CD8-positive, alpha-beta memory T cell (primary cell): ENCODE results near the gene DHX15. TPM values are rescaled to one million over a fixed set of nuclear protein-coding genes. Genes with fewer than 3 reads are reported as not detected.

Experiments used
- CTCF ChIA-PET: fragments of 350-600 bp; sonication (Branson Sonifier 250); formaldehyde crosslinking; loops from one replicate; lab custom pipeline; 2021; ENCODE audit warnings: antibody characterized with exemption; lab: Charles Lee
- POLR2A ChIA-PET: fragments of 350-600 bp; sonication (Branson Sonifier 250); formaldehyde crosslinking; loops from one replicate; lab custom pipeline; 2021; ENCODE audit warnings: antibody characterized with exemption; lab: Charles Lee
- DNase-seq, 5 donors: peaks; one replicate each; pipeline versions ENCODE4 v3.0.0 to v3.0.0-alpha.2; 2020 to 2022; ENCODE audit warnings: mixed read lengths in 1 of 5
- H3K27ac ChIP-seq: one replicate; pipeline ENCODE4 v1.7.0; 2013; ENCODE audit warnings: low read depth, mild to moderate bottlenecking, low read length, moderate library complexity
- H3K27me3 ChIP-seq: 2 replicates; pipeline ENCODE4 v1.7.0; 2013; ENCODE audit warnings: low read length, mild to moderate bottlenecking; ENCODE audit not compliant: insufficient read depth, poor library complexity, severe bottlenecking
- H3K36me3 ChIP-seq: 2 replicates; pipeline ENCODE4 v1.7.0; 2013; ENCODE audit warnings: mild to moderate bottlenecking, low read length, moderate library complexity; ENCODE audit not compliant: insufficient read depth
- H3K4me1 ChIP-seq: 2 replicates; pipeline ENCODE4 v1.7.0; 2013; ENCODE audit warnings: mild to moderate bottlenecking, low read length, moderate library complexity; ENCODE audit not compliant: insufficient read depth
- H3K4me3 ChIP-seq: 2 replicates; pipeline ENCODE4 v1.7.0; 2013; ENCODE audit warnings: mild to moderate bottlenecking, low read length
- H3K9me3 ChIP-seq: 2 replicates; pipeline ENCODE4 v1.7.0; 2013; ENCODE audit warnings: mild to moderate bottlenecking, low read length
- H3K27ac Mint-ChIP-seq, 8 donors: one replicate each; pipeline ENCODE4 v1.8.0; 2020 to 2021; ENCODE audit warnings: mixed read lengths in 8 of 8, mild to moderate bottlenecking in 6 of 8, inconsistent platforms in 3 of 8, moderate library complexity in 3 of 8
- H3K27me3 Mint-ChIP-seq, 2 donors: one replicate each; pipeline ENCODE4 v1.8.0; 2020 to 2021; ENCODE audit warnings: mixed read lengths in 2 of 2, mild to moderate bottlenecking in 1 of 2, moderate library complexity in 1 of 2
- H3K36me3 Mint-ChIP-seq, 3 donors: one replicate each; pipeline ENCODE4 v1.8.0; 2020 to 2021; ENCODE audit warnings: mixed read lengths in 3 of 3, inconsistent platforms in 1 of 3, mild to moderate bottlenecking in 1 of 3
- H3K4me1 Mint-ChIP-seq, 3 donors: one replicate each; pipeline ENCODE4 v1.8.0; 2020 to 2021; ENCODE audit warnings: mixed read lengths in 3 of 3, inconsistent platforms in 1 of 3, mild to moderate bottlenecking in 1 of 3
- H3K4me3 Mint-ChIP-seq, 7 donors: one replicate each; pipeline ENCODE4 v1.8.0; 2020 to 2021; ENCODE audit warnings: mixed read lengths in 7 of 7, mild to moderate bottlenecking in 6 of 7, moderate library complexity in 4 of 7, inconsistent platforms in 2 of 7
- H3K9me3 Mint-ChIP-seq, 5 donors: one replicate each; pipeline ENCODE4 v1.8.0; 2020 to 2022; ENCODE audit warnings: mixed read lengths in 5 of 5, mild to moderate bottlenecking in 3 of 5, moderate library complexity in 2 of 5, inconsistent platforms in 1 of 5
- polyA plus RNA-seq: library from polyadenylated mRNA; unstranded; fragments of 300-500 nt; fragmentation: Illumina TruSeq; gene quantifications from one replicate; pipeline ENCODE4 v1.2.3, GENCODE V29; 2021
- total RNA-seq, 2 experiments: library from RNA; stranded (reverse); gene quantifications; one replicate each; pipeline ENCODE4 v1.2.3, GENCODE V29; 2021

DHX15 gene
- 100 to 1,000 TPM; 207 to 209 TPM for total RNA-seq
- polyA plus RNA-seq: 54.8 TPM

DNA sequence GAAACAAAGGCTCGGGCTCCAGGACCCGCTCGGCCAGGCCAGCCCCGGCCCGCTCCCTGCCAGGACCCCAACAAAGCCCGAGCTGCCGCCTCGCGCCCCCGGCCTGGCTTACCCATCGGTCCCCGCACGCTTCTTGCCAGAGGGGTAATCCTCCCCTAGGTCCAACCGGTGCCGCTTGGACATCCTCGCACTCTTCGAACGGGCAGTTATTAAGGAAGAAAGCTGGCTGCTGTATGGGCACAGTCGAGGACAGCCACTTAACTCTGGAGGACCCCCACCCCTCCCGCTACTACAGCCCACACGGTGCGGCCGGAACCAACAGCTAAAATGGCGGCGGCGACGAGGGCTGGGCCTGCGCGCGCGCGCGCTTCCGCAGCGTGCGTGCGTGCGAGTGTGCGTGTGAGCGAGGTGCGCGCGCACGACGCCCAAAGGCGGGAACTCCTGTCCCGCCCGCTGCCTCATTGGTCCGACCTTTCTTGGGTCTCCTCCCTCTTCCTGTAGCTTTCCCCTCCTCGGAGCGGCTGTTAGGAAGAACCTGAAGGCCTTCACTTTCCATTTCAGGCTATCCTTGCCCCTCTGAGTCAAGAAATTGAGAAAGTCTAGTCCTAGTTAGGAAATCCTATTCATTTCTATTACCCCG lies at the start of gene DHX15:
Gene DHX15 (minus strand): TSS at position 344 of the 640 bp plus-strand sequence. CDS start 161 bp downstream, at position 183.
- CTCF ChIA-PET: interaction anchor here (1.0 kb wide), 2 partner anchors 13 to 33 kb away, joined by 3 to 4 read pairs; no protein-coding TSS in a partner anchor
- H3K36me3 Mint-ChIP-seq: peaks cover 0 to 25% (median 5%) of the 10 kb centered on the region in 3 donors
- DNase-seq: peak; percentile 90 to 95 (median 91)
- Histone ChIP-seq H3K36me3 (no peaks in the 10 kb centered on the region), H3K27me3 (no peaks in the 10 kb centered on the region), H3K9me3 (peaks cover under 1% of the 10 kb centered on the region), H3K4me3 (peak within 1 kb of the TSS; percentile 92), H3K4me1 (peaks cover 29% of the 10 kb centered on the region), H3K27ac (peak within 1 kb of the TSS; percentile 93)
- peaks cover 2 to 4% of the 10 kb centered on the region in 2 donors for H3K27me3 Mint-ChIP-seq
- H3K27ac Mint-ChIP-seq: peak within 1 kb of the TSS; percentile 96 to 100 (median 98)
- POLR2A ChIA-PET: interaction anchor here (0.7 to 1.4 kb wide), 4 partner anchors 17 to 576 kb away, joined by 3 to 10 read pairs (median 4); partner anchors contain the start of gene SEPSECS
- H3K4me1 Mint-ChIP-seq: peaks cover 33 to 49% (median 38%) of the 10 kb centered on the region in 3 donors
- peaks cover 0 to 4% (median under 1%) of the 10 kb centered on the region in 5 donors for H3K9me3 Mint-ChIP-seq
- peak within 1 kb of the TSS; percentile 89 to 100 (median 95) for H3K4me3 Mint-ChIP-seq

DNA sequence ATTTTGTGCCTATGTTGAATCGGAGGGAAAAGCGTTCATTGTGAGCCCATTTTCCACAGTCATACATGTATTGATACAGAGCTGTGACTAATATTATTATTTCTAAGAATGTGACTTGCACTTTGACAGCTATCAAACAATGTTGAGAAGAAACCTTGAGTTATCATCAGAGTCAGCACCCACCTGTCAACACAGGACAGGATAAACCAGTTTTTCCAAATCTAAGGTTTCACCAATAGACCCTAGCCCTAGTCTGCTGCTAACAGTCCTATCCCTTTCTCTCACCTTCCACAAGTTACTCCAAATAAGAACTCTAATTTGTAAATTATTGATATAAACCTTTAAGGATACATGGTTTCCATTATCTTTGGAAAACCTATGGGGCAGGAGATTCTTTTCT lies 47.7 kb upstream of the DHX15 start:
- no peaks in the 10 kb centered on the region for H3K4me1 Mint-ChIP-seq
- Histone ChIP-seq H3K4me3 (no peak overlapping the region), H3K4me1 (no peaks in the 10 kb centered on the region), H3K27me3 (no peaks in the 10 kb centered on the region), H3K27ac (no peak overlapping the region), H3K36me3 (no peaks in the 10 kb centered on the region), H3K9me3 (no peaks in the 10 kb centered on the region)
- CTCF ChIA-PET: no interaction called here
- no peak overlapping the region for H3K27ac Mint-ChIP-seq
- peaks cover 0 to 2% (median 0%) of the 10 kb centered on the region in 3 donors for H3K36me3 Mint-ChIP-seq
- no peak overlapping the region for H3K4me3 Mint-ChIP-seq
- H3K9me3 Mint-ChIP-seq: no peaks in the 10 kb centered on the region
- peaks cover 12 to 28% of the 10 kb centered on the region in 2 donors for H3K27me3 Mint-ChIP-seq
- POLR2A ChIA-PET: no interaction called here
- no peak for DNase-seq

DNA sequence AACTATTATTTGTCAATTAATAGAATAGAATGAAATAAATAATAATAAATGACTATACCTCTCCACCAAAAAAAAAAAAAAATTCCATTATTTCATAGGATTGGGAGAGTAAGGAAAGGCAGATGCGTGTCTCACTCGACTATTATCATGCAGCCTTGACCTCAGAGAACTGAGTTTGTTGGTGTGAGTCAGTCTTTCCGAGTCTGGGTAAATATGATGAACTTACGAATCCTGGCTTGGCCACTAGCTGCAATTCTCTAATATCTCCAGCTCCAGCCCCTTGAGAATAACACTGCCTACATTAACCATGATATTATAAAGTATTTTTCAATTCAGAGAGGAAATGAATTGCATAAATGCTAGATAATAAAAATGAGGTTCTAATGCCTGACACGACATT lies 46.6 kb upstream of the DHX15 start:
- H3K4me1 Mint-ChIP-seq: no peaks in the 10 kb centered on the region

DNA sequence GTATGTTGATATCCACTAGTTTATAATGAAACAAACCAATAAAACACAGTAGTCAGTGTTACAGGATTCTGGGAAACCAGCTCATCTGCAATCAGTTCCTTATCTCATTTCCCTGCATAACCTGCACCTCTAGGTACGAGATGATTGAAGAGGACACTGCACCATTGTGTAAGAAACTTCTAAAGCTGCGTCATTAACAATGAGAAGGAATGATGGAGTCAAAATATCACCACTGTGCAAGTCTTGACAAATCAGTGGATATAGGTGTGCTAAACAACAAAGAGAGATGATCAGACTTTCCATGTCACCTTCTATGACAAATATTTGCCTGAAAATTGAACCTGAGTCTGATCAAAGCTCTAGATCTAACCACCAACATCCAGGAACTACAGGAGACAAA lies 40.7 kb upstream of the DHX15 start:
- H3K9me3 ChIP-seq: no peaks in the 10 kb centered on the region
- H3K27me3 ChIP-seq: peaks cover 6% of the 10 kb centered on the region
- H3K9me3 Mint-ChIP-seq: peaks cover 6 to 14% (median 6%) of the 10 kb centered on the region in 5 donors
- peaks cover 0 to 2% (median 0%) of the 10 kb centered on the region in 3 donors for H3K36me3 Mint-ChIP-seq
- no peak overlapping the region for H3K4me3 ChIP-seq
- no peak overlapping the region for H3K27ac ChIP-seq
- H3K4me1 ChIP-seq: no peaks in the 10 kb centered on the region
- no peaks in the 10 kb centered on the region for H3K36me3 ChIP-seq
- ChIA-PET CTCF (no interaction called here), POLR2A (no interaction called here)
- H3K4me1 Mint-ChIP-seq: no peaks in the 10 kb centered on the region
- no peak overlapping the region for H3K27ac Mint-ChIP-seq
- H3K4me3 Mint-ChIP-seq: no peak overlapping the region
- H3K27me3 Mint-ChIP-seq: peaks cover 11 to 46% of the 10 kb centered on the region in 2 donors
- DNase-seq: no peak

More for the DNA sequence above, 46.6 kb upstream of the DHX15 start:
- Mint-ChIP-seq H3K4me3 (no peak overlapping the region), H3K36me3 (peaks cover 0 to 2% (median 0%) of the 10 kb centered on the region in 3 donors), H3K27me3 (peaks cover 11 to 28% of the 10 kb centered on the region in 2 donors), H3K9me3 (no peaks in the 10 kb centered on the region), H3K27ac (no peak overlapping the region)
- DNase-seq: no peak
- Histone ChIP-seq H3K27me3 (no peaks in the 10 kb centered on the region), H3K4me1 (no peaks in the 10 kb centered on the region), H3K9me3 (no peaks in the 10 kb centered on the region), H3K27ac (no peak overlapping the region), H3K36me3 (no peaks in the 10 kb centered on the region), H3K4me3 (no peak overlapping the region)
- CTCF ChIA-PET: no interaction called here
- POLR2A ChIA-PET: no interaction called here

DNA sequence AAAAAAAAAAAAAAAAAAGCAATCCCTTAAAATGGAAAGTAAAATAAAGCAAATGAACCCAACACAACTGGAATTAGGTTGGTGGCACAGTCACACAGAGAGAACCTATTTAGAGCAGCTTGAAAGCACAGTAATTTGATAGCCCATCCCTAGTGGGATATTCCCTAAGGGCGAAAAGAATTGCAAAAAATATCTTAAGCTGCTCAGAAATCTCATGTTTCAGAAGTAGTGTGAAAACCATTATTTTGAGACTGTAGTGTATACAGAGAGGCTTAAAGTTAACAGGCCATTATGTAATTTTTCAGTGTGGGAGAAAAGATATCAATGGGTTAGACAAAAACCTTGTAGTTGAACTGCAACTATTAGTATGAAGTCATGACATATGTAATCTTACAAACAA lies 40.0 kb upstream of the DHX15 start:
- CTCF ChIA-PET: no interaction called here
- no peak overlapping the region for H3K4me3 ChIP-seq

DNA sequence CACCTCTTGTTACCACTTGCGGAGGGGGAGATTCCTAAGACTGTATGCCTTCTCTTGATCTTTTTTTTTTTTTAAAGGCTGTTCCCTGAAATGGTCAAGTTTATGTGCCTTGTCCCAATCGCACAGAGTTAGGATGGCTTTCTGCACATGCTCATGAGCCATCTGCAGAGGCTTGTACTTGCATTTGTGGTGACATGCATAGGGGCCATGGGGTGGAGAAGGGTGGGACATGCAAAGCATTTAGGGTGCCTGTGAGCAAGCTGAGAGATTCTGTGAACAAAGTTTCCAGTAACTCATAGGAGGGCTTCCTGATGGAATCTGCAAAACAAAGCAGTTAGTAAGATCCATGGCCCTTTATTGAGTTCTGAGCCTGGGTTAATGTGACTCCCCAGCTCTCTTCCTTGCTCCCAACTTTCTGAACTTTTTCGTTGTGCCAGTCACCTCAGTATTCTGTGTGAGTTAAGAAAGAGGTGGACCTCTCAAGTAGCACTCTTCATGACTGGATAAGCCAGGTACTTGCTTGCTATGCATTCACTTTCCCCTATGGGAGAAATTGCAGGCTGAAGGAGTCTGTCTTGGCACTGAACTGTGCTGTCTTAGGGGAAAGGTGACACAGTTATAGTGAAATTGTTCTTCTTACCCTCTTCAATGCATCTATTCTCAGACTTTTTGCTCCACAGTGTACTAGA lies 37.9 kb upstream of the DHX15 start:
- no peak overlapping the region for H3K27ac Mint-ChIP-seq
- CTCF ChIA-PET: no interaction called here
- no peak overlapping the region for H3K4me3 Mint-ChIP-seq
- peaks cover 6 to 15% (median 11%) of the 10 kb centered on the region in 5 donors for H3K9me3 Mint-ChIP-seq
- H3K27me3 Mint-ChIP-seq: peaks cover 7 to 39% of the 10 kb centered on the region in 2 donors
- peaks cover 6% of the 10 kb centered on the region for H3K27me3 ChIP-seq
- H3K4me1 ChIP-seq: no peaks in the 10 kb centered on the region
- H3K36me3 Mint-ChIP-seq: peaks cover 0 to 1% (median 0%) of the 10 kb centered on the region in 3 donors
- H3K36me3 ChIP-seq: no peaks in the 10 kb centered on the region
- H3K4me1 Mint-ChIP-seq: no peaks in the 10 kb centered on the region
- DNase-seq: no peak
- H3K27ac ChIP-seq: no peak overlapping the region
- no peaks in the 10 kb centered on the region for H3K9me3 ChIP-seq
- POLR2A ChIA-PET: no interaction called here
- no peak overlapping the region for H3K4me3 ChIP-seq

More for the DNA sequence above, 40.0 kb upstream of the DHX15 start:
- peaks cover 6 to 15% (median 10%) of the 10 kb centered on the region in 5 donors for H3K9me3 Mint-ChIP-seq
- no peak for DNase-seq
- H3K27ac Mint-ChIP-seq: no peak overlapping the region
- POLR2A ChIA-PET: no interaction called here
- H3K36me3 Mint-ChIP-seq: no peaks in the 10 kb centered on the region
- H3K27me3 Mint-ChIP-seq: peaks cover 7 to 46% of the 10 kb centered on the region in 2 donors
- no peak overlapping the region for H3K4me3 Mint-ChIP-seq
- Histone ChIP-seq H3K27ac (no peak overlapping the region), H3K9me3 (no peaks in the 10 kb centered on the region), H3K27me3 (peaks cover 6% of the 10 kb centered on the region), H3K36me3 (no peaks in the 10 kb centered on the region), H3K4me1 (no peaks in the 10 kb centered on the region)
- no peaks in the 10 kb centered on the region for H3K4me1 Mint-ChIP-seq

DNA sequence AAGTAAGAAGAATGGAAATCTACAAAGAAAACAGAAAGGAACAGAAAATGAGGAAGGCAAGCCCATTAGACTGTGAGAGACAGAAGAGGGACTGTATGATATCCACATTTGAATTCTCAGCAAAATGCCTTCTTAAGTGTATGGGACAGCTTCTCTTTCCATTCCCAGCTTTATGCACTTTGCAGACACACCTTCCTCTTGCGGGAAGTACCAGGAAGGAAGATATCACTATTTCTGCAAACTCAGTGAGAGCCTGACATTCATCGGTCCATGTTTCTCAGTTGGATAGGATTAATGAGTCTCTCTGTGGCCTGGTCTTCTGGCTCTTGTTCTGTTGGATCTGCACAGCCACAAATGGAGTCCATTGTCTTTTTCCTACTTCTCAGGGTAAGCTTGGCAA lies 31.6 kb upstream of the DHX15 start:
- CTCF ChIA-PET: no interaction called here
- Histone ChIP-seq H3K4me1 (no peaks in the 10 kb centered on the region), H3K36me3 (no peaks in the 10 kb centered on the region), H3K27ac (no peak overlapping the region), H3K4me3 (no peak overlapping the region), H3K27me3 (no peaks in the 10 kb centered on the region), H3K9me3 (no peaks in the 10 kb centered on the region)
- no peak overlapping the region for H3K4me3 Mint-ChIP-seq
- POLR2A ChIA-PET: no interaction called here
- H3K4me1 Mint-ChIP-seq: no peaks in the 10 kb centered on the region
- H3K27me3 Mint-ChIP-seq: peaks cover 7 to 18% of the 10 kb centered on the region in 2 donors
- no peak overlapping the region for H3K27ac Mint-ChIP-seq
- H3K36me3 Mint-ChIP-seq: peaks cover 0 to 1% (median 0%) of the 10 kb centered on the region in 3 donors
- no peak for DNase-seq
- H3K9me3 Mint-ChIP-seq: peaks cover 4 to 8% (median 6%) of the 10 kb centered on the region in 5 donors

DNA sequence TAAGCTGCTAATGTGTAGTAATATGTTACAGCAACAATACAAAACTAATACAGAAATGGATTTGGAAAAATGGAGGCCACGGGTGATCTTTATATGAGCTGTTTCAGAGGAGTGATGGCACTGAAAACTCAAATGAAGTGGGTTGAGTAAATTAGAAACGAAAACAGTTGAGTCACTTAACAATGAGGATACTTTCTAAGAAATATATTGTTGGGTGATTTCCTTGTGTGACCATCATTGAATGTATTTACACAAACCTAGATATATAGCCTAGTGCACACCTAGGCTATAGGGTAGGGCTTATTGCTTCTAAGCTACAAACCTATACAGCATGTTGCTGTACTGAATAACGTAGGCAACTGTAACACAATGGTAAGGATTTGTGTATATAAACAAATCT lies 30.5 kb upstream of the DHX15 start:
- no peak overlapping the region for H3K27ac ChIP-seq
- H3K4me3 ChIP-seq: no peak overlapping the region
- Mint-ChIP-seq H3K27ac (no peak overlapping the region), H3K4me3 (no peak overlapping the region), H3K27me3 (peaks cover 11 to 16% of the 10 kb centered on the region in 2 donors), H3K9me3 (peaks cover 0 to 4% (median 0%) of the 10 kb centered on the region in 5 donors), H3K36me3 (peaks cover 0 to 1% (median 0%) of the 10 kb centered on the region in 3 donors), H3K4me1 (no peaks in the 10 kb centered on the region)
- no peaks in the 10 kb centered on the region for H3K4me1 ChIP-seq
- no peaks in the 10 kb centered on the region for H3K27me3 ChIP-seq
- H3K9me3 ChIP-seq: no peaks in the 10 kb centered on the region
- ChIA-PET POLR2A (no interaction called here), CTCF (no interaction called here)
- H3K36me3 ChIP-seq: no peaks in the 10 kb centered on the region
- DNase-seq: no peak
